ENCODE data around the gene RTN4RL1.

The RTN4RL1 gene

GRCh38 chr17:2058586-2059546 is 33.7 kb upstream of the RTN4RL1 start:
- H3K4me3 ChIP-seq: peak overlapping the region; percentile 69
- no peak for DNase-seq (ENCODE audit: low spot score)
- TF ChIP-seq CTCF (IDR thresholded peaks at IDR 0.05): peak; percentile 15
- peak overlapping the region in 1 of 2 donors; percentile 88 for H3K27ac ChIP-seq

DNA sequence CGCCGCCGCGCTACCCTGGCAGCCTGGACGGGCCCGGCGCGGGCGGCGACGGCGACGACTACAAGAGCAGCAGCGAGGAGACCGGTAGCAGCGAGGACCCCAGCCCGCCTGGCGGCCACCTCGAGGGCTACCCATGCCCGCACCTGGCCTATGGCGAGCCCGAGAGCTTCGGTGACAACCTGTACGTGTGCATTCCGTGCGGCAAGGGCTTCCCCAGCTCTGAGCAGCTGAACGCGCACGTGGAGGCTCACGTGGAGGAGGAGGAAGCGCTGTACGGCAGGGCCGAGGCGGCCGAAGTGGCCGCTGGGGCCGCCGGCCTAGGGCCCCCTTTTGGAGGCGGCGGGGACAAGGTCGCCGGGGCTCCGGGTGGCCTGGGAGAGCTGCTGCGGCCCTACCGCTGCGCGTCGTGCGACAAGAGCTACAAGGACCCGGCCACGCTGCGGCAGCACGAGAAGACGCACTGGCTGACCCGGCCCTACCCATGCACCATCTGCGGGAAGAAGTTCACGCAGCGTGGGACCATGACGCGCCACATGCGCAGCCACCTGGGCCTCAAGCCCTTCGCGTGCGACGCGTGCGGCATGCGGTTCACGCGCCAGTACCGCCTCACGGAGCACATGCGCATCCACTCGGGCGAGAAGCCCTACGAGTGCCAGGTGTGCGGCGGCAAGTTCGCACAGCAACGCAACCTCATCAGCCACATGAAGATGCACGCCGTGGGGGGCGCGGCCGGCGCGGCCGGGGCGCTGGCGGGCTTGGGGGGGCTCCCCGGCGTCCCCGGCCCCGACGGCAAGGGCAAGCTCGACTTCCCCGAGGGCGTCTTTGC is 32.8 kb upstream of the RTN4RL1 start:
- Histone ChIP-seq H3K4me3 (peak overlapping the region; percentile 69), H3K27ac (peak overlapping the region in 1 of 2 donors; percentile 88)
- TF ChIP-seq CTCF (IDR thresholded peaks at IDR 0.05): no peak
- DNase-seq (ENCODE audit: low spot score): no peak

DNA sequence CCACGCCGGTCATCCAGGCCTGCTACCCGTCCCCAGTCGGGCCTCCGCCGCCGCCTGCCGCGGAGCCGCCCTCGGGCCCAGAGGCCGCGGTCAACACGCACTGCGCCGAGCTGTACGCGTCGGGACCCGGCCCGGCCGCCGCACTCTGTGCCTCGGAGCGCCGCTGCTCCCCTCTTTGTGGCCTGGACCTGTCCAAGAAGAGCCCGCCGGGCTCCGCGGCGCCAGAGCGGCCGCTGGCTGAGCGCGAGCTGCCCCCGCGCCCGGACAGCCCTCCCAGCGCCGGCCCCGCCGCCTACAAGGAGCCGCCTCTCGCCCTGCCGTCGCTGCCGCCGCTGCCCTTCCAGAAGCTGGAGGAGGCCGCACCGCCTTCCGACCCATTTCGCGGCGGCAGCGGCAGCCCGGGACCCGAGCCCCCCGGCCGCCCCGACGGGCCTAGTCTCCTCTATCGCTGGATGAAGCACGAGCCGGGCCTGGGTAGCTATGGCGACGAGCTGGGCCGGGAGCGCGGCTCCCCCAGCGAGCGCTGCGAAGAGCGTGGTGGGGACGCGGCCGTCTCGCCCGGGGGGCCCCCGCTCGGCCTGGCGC is 32.1 kb upstream of the RTN4RL1 start:
- no peak for DNase-seq (ENCODE audit: low spot score)
- Histone ChIP-seq H3K27ac (peak overlapping the region in 1 of 2 donors; percentile 88), H3K4me3 (peak overlapping the region; percentile 69)
- no peak for TF ChIP-seq CTCF (IDR thresholded peaks at IDR 0.05)

DNA sequence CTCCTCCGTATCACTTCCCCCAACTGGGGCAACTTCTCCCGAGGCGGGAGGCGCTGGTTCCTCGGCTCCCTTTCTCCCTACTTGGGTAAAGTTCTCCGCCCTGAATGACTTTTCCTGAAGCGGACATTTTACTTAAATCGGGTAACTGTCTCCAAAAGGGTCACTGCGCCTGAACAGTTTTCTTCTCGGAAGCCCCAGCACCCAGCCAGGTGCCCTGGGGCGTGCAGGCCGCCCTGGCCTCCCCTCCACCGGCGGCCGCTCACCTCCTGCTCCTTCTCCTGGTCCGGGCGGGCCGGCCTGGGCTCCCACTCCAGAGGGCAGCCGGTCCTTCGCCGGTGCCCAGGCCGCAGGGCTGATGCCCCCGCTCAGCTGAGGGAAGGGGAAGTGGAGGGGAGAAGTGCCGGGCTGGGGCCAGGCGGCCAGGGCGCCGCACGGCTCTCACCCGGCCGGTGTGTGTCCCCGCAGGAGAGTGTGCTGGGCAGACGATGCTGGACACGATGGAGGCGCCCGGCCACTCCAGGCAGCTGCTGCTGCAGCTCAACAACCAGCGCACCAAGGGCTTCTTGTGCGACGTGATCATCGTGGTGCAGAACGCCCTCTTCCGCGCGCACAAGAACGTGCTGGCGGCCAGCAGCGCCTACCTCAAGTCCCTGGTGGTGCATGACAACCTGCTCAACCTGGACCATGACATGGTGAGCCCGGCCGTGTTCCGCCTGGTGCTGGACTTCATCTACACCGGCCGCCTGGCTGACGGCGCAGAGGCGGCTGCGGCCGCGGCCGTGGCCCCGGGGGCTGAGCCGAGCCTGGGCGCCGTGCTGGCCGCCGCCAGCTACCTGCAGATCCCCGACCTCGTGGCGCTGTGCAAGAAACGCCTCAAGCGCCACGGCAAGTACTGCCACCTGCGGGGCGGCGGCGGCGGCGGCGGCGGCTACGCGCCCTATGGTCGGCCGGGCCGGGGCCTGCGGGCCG is 31.4 kb upstream of the RTN4RL1 start:
- peak overlapping the region; percentile 23 to 88 for H3K27ac ChIP-seq
- no peak for TF ChIP-seq CTCF (IDR thresholded peaks at IDR 0.05)
- no peak for DNase-seq (ENCODE audit: low spot score)
- peak overlapping the region; percentile 69 for H3K4me3 ChIP-seq

DNA sequence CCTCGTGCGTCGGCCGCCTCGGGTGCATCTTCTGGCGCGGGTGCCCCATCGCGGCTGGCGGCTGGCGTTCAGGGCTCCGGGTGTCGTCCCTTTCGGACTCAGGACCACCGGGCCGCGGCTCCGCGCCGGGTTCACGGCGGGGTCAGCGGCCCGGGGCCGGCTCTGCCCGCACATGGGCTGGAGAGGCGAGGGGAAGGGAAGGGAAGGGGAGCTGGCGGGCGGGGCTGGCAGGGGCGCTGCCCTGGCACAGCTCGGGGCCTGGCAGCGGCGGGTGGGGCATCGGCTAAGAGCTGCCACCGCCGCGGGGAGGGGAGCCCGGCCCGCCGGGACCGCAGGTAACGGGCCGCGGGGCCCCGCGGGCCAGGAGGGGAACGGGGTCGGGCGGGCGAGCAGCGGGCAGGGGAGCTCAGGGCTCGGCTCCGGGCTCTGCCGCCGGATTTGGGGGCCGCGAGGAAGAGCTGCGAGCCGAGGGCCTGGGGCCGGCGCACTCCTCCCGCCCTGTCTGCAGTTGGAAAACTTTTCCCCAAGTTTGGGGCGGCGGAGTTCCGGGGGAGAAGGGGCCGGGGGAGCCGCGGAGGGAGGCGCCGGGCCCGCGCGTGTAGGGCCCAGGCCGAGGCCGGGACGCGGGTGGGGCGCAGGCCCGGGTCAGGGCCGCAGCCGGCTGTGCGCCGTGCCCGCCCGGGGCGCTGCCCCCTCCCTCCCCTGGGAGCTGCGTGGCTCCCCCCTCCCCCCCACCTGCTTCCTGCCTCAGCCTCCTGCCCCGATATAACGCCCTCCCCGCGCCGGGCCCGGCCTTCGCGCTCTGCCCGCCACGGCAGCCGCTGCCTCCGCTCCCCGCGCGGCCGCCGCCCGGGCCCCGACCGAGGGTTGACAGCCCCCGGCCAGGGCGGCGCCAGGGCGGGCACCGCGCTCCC is 30.4 kb upstream of the RTN4RL1 start:
- DNase-seq (ENCODE audit: low spot score): no peak
- H3K27ac ChIP-seq: peak overlapping the region; percentile 63 to 88
- TF ChIP-seq CTCF (IDR thresholded peaks at IDR 0.05): no peak
- H3K4me3 ChIP-seq: peak overlapping the region; percentile 69

Data from coronary artery (tissue), 2 donors.